HG03457 (cell line): ENCODE data around the gene PYGO1.
"Not testable (repeated sequence)": the region's sequence is repeated elsewhere in the genome, so short reads cannot be mapped to it uniquely, and the experiment has no call there.

Experiments used
- ATAC-seq: cut with Tn5 transposase; IDR thresholded peaks from one replicate; pipeline ENCODE4 v1.9.1; 2021; ENCODE audit warnings: moderate number of reproducible peaks; ENCODE audit not compliant: unreplicated experiment

Gene PYGO1

GRCh38 chr15:55513621-55514413 lies 74.3 kb downstream of the PYGO1 start:
- ATAC-seq = not testable (repeated sequence)

- no peak for ATAC-seq
Measured at GRCh38 chr15:55513152-55513551, 75.0 kb downstream of the PYGO1 start.

GRCh38 chr15:55507567-55507966 lies 80.6 kb downstream of the PYGO1 start:
- ATAC-seq = no peak

- ATAC-seq = not testable (repeated sequence)
Measured at GRCh38 chr15:55505407-55505806, 82.7 kb downstream of the PYGO1 start.

GRCh38 chr15:55499151-55499550 lies 89.0 kb downstream of the PYGO1 start:
- ATAC-seq = no peak

- peak; percentile 98 for ATAC-seq
Measured at GRCh38 chr15:55498109-55498938, 89.8 kb downstream of the PYGO1 start.

GRCh38 chr15:55496716-55497115 lies 91.4 kb downstream of the PYGO1 start:
- ATAC-seq = no peak

- ATAC-seq = no peak
Measured at GRCh38 chr15:55494931-55495330, 93.2 kb downstream of the PYGO1 start.

- ATAC-seq = not testable (repeated sequence)
Measured at GRCh38 chr15:55488952-55489600, 99.1 kb downstream of the PYGO1 start.
